D721Med (cell line): ENCODE results near the gene MYO1F.

Experiments
- DNase-seq: peaks from one replicate; pipeline ENCODE4 v3.0.0; 2011; ENCODE audit warnings: low spot score; ENCODE audit not compliant: insufficient read length
- FAIRE-seq: peaks from 2 replicates; lab custom pipeline; 2011; peaks lifted over from hg19 to GRCh38; lab: Jason Lieb, UNC
- CTCF ChIP-seq: IDR thresholded peaks from 2 replicates; pipeline ENCODE4 v1.5.1; 2012; ENCODE audit warnings: mild to moderate bottlenecking, control low read depth; ENCODE audit not compliant: insufficient read depth; ENCODE audit errors: missing control alignments

Gene MYO1F

GRCh38 chr19:8503510-8503909, 73.7 kb downstream of the MYO1F start:
- TF ChIP-seq CTCF: no peak
- FAIRE-seq (no peak), DNase-seq (no peak)

- FAIRE-seq (no peak), DNase-seq (no peak)
- TF ChIP-seq CTCF: no peak
Measured at GRCh38 chr19:8501981-8502380, 75.3 kb downstream of the MYO1F start.

- TF ChIP-seq CTCF: no peak
- FAIRE-seq: no peak
- DNase-seq: no peak
Measured at GRCh38 chr19:8501516-8501915, 75.7 kb downstream of the MYO1F start.

GRCh38 chr19:8500158-8500557, 77.1 kb downstream of the MYO1F start:
- TF ChIP-seq CTCF: no peak
- DNase-seq: no peak

GRCh38 chr19:8499048-8499833, 78.0 kb downstream of the MYO1F start:
- DNase-seq (no peak), FAIRE-seq (no peak)
- no peak for TF ChIP-seq CTCF

More at GRCh38 chr19:8500158-8500557, 77.1 kb downstream of the MYO1F start:
- no peak for FAIRE-seq

- no peak for DNase-seq
- no peak for TF ChIP-seq CTCF
- no peak for FAIRE-seq
Measured at GRCh38 chr19:8498295-8498694, 78.9 kb downstream of the MYO1F start.

GRCh38 chr19:8494158-8494557, 83.1 kb downstream of the MYO1F start:
- no peak for DNase-seq
- no peak for FAIRE-seq
- no peak for TF ChIP-seq CTCF
